ENCODE measurements around the gene RAI2.
A peak's percentile ranks its signal among the peaks of the same experiment; 100 is the strongest.

Gene RAI2

DNA sequence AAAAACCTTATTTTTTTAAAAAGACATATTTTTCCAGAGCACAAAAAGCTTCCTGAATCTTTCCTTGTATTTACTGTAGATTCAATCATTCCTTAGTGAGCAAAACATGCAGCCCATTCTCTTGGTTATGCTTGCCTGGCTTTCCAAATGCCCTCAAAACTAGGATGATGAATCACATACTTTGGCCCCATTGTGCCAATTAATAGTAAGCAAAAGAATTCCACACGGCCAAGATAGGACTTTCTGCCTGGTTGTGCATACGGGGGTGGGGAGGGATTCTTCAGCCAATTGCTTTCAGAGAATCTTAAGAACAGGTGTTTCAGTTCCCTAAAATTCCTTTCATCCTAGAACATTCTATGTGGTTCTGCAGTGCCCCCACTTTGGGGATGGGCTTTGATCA, 7.0 kb downstream of the RAI2 start:
- TF ChIP-seq, protein P1, sequence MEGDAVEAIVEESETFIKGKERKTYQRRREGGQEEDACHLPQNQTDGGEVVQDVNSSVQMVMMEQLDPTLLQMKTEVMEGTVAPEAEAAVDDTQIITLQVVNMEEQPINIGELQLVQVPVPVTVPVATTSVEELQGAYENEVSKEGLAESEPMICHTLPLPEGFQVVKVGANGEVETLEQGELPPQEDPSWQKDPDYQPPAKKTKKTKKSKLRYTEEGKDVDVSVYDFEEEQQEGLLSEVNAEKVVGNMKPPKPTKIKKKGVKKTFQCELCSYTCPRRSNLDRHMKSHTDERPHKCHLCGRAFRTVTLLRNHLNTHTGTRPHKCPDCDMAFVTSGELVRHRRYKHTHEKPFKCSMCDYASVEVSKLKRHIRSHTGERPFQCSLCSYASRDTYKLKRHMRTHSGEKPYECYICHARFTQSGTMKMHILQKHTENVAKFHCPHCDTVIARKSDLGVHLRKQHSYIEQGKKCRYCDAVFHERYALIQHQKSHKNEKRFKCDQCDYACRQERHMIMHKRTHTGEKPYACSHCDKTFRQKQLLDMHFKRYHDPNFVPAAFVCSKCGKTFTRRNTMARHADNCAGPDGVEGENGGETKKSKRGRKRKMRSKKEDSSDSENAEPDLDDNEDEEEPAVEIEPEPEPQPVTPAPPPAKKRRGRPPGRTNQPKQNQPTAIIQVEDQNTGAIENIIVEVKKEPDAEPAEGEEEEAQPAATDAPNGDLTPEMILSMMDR (IDR thresholded peaks at IDR 0.05; ENCODE audit: unreplicated experiment in 3 of 3) = no peak
- H3K4me1 Mint-ChIP-seq = peaks cover 25% of the 10 kb centered on the region
- H3K9me3 Mint-ChIP-seq = no peaks in the 10 kb centered on the region
- H3K27ac Mint-ChIP-seq = peak overlapping the region in 1 of 3 experiments; percentile 71
- H3K4me3 Mint-ChIP-seq = peak overlapping the region in 1 of 3 experiments; percentile 19
- H3K27me3 Mint-ChIP-seq (ENCODE audit: low read depth) = peaks cover 66% of the 10 kb centered on the region
- H3K36me3 Mint-ChIP-seq (ENCODE audit: low read depth) = no peaks in the 10 kb centered on the region

DNA sequence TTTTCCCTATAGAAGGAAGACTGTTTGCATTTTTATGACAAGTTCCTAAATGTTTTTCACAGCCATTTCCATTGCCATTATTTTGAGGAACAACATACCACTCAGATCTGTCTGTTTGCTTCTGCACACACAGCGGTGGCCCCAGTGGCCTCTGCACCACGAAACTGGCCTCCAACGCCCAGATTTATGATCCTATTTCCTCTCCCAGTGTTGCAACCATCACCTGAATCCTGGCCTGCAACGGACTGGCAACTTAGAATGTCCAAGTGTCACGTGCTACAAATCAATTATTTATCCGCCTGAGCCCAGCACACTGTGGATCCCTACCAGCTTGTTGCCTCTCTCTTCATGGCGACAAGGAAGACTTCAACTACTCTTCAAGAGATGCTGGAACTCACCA, 9.2 kb downstream of the RAI2 start:
- Mint-ChIP-seq H3K4me1 (peaks cover 18% of the 10 kb centered on the region), H3K4me3 (no peak overlapping the region), H3K27me3 (ENCODE audit: low read depth) (peaks cover 44% of the 10 kb centered on the region), H3K9me3 (no peaks in the 10 kb centered on the region), H3K36me3 (ENCODE audit: low read depth) (no peaks in the 10 kb centered on the region), H3K27ac (no peak overlapping the region)
- TF ChIP-seq, protein P1 (IDR thresholded peaks at IDR 0.05; ENCODE audit: unreplicated experiment in 3 of 3) = no peak

DNA sequence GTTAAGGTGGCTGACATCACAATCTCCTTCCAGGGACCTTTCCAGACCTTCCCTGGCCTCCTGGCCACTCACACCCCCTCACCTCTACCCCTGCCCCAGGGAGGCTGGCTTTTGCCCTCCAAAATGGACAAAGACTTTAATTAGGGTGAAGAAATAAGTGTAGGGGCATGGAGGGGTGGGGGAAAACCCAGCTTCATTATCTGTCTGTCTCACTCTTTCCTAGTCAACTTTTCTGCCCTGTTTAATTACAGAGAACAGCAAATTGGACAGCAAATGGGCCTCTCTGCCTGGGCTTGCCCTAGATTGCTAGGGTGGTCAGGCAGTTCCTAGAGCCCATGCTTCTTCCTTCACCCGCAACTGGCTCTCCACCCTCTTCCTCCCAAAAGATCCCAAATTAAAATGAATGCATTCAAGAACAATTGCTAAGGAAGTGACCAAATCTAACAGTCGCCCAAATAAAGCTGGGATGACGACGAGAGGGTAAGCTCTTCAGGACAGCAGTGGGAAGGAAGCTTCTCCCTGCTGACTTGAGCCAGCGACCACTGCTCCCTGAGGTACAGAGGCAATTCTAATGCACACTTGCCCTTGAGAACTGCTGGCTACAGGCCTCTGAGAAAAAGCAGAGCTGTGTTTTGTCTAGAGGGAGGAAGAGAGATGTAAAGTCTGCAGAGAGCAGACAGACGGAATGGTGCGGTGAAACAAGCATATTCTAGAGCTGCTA, 12.4 kb downstream of the RAI2 start:
- Mint-ChIP-seq H3K4me1 (peaks cover under 1% of the 10 kb centered on the region), H3K4me3 (no peak overlapping the region), H3K27me3 (ENCODE audit: low read depth) (peaks cover 18% of the 10 kb centered on the region), H3K27ac (no peak overlapping the region), H3K36me3 (ENCODE audit: low read depth) (no peaks in the 10 kb centered on the region), H3K9me3 (no peaks in the 10 kb centered on the region)
- TF ChIP-seq, protein P1 (IDR thresholded peaks at IDR 0.05; ENCODE audit: unreplicated experiment in 3 of 3) = no peak

DNA sequence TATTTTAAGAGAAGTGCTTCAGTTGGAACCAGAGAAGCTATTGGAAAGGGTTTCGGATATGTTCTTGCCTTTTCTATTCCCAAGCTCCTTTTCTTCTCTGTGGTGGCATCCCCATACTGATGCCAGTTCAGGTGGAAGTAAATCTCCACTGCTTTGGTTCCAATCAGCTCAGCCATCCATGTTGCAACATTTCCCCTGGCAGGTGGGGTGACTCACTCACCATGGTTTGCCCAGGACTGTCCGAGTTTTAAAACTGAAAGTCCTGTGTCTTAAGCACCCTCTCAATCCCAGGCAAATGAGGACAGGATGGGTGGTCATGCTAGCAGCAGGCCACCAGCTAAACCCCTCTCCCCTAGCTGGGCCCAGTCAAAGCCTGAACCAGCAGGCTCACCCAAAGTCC, 15.1 kb downstream of the RAI2 start:
- peaks cover 14% of the 10 kb centered on the region for H3K4me1 Mint-ChIP-seq

DNA sequence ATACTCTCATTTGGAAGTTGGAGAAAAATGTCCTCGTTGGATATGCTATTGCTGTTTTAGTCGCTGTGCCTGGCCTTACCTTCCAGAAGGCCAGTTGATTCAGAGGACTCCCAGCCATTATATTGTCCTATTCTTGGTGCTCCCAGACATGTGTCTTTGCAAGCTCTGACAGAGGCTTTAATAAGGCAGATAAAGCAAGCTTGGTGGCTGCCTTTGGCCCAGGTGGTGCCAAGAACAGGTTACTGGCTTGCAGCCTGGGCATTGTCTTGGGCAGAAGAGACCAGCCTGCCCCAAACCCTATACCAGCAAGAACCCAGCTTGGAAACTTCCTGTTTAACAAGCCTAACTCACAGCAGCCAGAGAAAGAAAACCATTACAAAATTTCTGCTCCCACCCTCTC, 16.9 kb downstream of the RAI2 start:
- H3K27ac Mint-ChIP-seq = no peak overlapping the region
- TF ChIP-seq, protein P1 (IDR thresholded peaks at IDR 0.05; ENCODE audit: unreplicated experiment in 3 of 3) = no peak
- H3K36me3 Mint-ChIP-seq (ENCODE audit: low read depth) = no peaks in the 10 kb centered on the region
- H3K9me3 Mint-ChIP-seq = no peaks in the 10 kb centered on the region
- no peak overlapping the region for H3K4me3 Mint-ChIP-seq
- peaks cover 14% of the 10 kb centered on the region for H3K4me1 Mint-ChIP-seq
- H3K27me3 Mint-ChIP-seq (ENCODE audit: low read depth) = peaks cover 3% of the 10 kb centered on the region

More for the DNA sequence above, 15.1 kb downstream of the RAI2 start:
- H3K27ac Mint-ChIP-seq = no peak overlapping the region
- TF ChIP-seq, protein P1 (IDR thresholded peaks at IDR 0.05; ENCODE audit: unreplicated experiment in 3 of 3) = no peak
- H3K27me3 Mint-ChIP-seq (ENCODE audit: low read depth) = peaks cover 6% of the 10 kb centered on the region
- no peaks in the 10 kb centered on the region for H3K36me3 Mint-ChIP-seq (ENCODE audit: low read depth)
- H3K9me3 Mint-ChIP-seq = no peaks in the 10 kb centered on the region
- H3K4me3 Mint-ChIP-seq = no peak overlapping the region

All from nephron (organoid).